HG03060 (cell line): Measurements from ENCODE around the gene ATP5ME.
A peak's percentile ranks its signal among the peaks of the same experiment; 100 is the strongest.
"Not testable (repeated sequence)": the region's sequence is repeated elsewhere in the genome, so short reads cannot be mapped to it uniquely, and the experiment has no call there.

Source experiments
- ATAC-seq: cut with Tn5 transposase; IDR thresholded peaks from one replicate; pipeline ENCODE4 v1.9.1; 2021; ENCODE audit warnings: low read depth, moderate number of reproducible peaks; ENCODE audit not compliant: unreplicated experiment

Gene ATP5ME

DNA sequence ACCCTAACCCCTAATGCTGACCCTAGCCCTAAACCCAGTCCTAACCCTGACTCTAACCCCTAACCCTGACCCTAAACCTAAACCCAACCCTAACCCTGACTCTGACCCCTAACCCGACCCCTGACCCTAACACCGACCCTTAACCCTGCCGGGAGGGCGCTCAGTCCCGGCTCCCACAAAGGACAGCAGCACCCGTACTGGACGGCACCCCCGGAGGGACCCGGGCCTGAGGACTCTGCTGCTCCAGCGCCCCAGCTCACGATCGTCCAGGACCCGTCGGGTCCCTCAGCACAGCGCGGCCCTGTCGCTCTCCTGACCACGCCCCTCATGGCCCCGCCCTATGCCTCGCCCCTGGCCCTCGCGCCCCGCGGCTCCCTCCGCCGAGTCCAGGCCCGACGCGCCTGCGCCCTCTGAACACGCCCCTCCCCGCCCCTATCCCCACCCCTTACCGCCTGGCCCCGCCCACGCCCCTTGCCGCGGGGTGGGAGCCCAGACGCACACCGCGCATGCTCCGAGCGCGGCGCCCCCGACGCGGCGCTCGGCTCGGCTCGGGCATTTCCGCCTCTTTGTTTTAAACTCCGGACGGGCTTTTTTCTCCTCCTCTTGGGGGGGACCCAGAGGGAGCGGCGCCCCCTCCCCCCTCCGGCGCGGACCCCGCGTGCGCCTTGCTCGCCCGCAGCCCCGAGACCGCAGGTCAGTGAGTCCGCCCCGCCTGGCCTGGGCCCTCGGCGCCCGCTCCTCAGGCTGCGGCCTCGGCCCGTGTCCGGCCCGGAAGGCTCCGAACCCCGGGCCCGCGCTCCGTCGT, 31.4 kb upstream of the ATP5ME start, which contains the start of gene PCGF3:
Gene PCGF3 (plus strand): TSS at position 555 of the 805 bp plus-strand sequence. CDS start 27,849 bp downstream, outside the sequence.
- peak; percentile 67 for ATAC-seq

DNA sequence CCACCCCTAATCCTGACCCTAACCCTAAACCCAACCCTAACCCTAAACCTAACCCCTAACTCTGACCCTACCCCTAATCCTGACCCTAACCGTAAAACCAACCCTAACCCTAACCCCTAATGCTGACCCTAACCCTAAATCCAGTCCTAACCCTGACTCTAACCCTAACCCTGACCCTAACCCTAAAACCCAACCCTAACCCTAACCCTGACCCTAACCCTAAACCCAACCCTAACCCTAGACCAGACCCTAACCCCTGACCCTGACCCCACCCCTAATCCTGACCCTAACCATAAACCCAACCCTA, 30.8 kb upstream of the ATP5ME start:
- no peak for ATAC-seq

DNA sequence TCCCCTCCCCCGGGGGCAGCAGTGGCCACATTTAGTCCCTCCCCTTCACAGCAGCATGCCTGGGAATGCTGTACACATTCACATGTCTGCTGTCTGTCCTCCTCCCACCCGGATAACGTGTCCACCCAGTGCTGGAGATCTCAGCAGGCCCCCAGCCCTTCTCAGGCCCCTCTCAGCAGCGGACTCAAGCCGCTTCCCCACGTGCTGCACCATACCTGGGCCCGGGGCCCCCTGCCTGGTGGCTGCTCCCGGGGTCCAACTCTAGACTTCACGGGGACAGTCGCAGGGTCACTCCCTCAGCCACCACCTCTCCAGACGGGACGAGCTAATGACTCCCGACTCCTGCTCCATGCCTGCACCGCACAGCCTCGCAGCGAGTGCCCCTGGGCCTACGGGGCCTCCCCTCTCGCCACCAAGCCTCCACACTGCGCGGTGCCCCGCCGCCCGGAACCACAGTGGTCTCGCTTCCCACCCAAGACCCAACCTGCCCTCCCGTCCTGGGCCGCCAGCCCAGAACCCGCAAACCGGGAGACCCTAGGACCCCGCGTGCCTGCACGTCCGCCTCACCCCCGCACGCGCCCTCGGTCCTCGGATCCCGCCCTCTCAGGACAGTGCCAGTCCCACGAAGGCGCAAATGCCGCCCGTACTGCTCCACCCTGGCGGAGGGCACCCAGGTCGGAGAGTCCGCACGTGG, 30.3 kb upstream of the ATP5ME start:
- no peak for ATAC-seq

DNA sequence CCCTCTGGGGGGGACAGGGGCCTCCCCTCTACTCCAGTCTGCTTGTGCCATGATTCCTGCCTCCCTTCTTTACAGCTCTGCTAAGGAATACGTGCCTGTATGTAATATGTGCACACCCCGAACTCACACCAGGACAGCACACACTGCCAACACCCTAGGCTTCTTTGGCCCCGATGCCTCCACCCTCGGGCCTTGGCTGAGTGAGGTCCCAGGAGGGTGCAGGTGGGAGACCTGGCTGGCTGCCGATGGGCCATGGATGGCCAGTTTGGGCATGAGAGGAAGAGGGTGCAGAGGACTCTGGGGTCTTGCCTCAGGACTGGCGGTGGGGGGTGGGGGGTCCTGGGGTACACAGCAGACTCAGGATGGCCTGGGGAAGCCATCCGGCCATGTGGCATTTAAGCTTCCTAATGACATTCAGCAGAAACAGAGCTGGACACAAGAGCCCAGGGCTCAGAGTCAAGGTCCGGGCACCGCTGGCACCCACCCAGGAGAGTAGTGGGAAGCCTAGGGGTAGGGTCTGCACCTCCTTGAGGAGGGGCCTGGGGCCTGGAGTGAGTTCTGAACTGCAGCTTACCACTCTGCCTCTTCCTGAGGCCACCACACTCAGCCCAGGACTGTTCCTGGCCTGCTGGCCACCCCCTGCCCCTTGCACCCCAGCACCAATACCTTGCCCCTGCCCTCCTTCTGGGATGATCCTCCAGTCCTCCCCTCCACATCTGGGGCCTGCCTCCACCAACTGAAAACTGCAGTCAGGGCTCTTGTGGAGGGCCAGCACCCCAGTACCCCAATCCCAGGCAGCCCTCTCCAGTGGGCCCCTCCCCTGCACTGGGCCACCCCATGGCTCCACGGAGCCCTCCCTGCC, 29.5 kb upstream of the ATP5ME start:
- no peak for ATAC-seq

DNA sequence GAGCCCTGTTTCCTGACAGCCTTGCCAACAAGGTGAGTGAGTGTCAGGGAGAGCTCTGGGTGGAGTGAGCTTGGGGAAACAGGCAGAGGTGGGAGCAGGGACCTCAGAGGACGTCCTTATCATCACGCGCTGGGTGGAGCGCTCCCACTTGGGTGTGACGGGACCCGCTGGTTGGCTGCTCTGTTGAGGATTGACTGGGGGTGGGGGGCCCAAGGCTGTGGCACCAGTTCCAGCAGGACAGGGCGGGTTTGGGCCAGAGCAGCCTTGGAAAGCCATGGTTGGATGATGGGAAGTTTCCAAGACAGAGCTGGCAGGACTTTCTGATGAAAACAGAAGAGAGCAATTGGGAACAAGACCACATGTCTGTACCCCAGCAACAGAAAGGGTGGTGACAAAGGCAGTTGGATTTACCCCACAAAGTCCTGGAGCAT, 28.6 kb upstream of the ATP5ME start:
- no peak for ATAC-seq

DNA sequence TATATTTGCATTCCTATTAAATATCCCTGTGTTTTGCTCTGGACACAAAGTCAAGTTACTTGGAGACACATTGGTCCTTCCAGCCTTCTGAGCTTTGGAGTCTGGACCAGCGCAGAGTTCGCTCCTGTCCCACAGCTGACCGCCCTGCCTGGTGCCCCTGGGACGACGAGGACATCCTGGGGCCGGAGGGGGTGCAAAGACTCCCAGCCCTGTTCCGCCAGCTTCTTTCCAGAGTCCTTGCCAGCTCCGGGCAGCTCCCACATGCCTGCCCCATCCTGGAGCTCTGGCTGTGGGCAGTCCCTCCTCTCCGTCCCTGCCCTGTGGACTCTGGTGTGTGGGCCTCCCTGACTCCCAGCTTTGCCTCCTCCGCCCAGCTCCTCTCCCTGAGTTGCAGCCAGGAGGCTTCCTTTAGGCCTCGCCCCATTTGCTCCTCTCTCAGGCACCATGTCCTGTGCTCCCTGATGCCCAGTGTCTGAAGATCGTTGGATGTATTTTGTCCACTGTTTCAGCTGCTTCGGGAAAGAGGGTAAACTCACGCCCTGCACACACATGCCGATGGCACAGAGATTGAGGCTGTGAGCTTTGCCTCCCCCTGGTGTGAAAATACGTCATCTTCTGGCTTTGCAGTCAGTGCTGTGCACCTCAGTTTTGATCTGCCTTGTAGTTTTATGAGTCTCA, 26.6 kb upstream of the ATP5ME start:
- ATAC-seq, result no peak

DNA sequence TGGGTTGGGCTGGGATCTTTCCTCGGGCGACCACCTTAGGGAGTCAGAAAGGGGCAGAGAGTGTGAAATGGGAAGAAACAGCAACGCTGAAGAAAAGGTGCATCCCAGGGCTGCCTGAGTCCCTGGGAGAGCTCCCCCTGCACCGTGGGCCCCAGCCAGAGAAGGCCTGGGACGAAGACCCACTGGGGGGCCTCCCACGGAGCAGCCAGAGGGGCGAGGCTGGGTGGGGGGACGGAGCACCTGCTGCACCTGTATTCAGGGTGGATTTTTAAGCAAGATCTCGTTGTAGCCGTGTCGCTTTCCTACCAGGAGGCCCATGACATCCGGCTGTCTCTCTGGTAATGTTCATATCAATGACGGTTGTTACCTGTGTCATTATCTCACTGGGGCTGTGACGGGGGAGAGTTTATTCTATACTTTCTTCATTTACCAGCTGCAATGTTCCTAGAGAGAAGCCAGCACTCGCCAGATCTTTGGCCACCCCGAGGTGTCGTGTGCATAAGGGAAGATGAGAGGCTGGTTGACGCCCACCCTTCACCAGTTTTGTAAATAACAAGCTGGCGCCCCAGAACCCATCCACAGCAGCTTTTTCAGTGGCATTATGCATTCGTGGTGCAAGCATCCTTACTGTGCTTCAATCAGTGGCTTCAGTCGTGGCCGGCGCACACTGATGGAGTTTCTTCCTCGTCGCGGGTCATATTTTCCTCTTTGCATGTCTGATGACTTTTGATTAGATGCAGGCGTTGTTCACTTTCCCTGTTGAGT, 25.9 kb upstream of the ATP5ME start:
- no peak for ATAC-seq

DNA sequence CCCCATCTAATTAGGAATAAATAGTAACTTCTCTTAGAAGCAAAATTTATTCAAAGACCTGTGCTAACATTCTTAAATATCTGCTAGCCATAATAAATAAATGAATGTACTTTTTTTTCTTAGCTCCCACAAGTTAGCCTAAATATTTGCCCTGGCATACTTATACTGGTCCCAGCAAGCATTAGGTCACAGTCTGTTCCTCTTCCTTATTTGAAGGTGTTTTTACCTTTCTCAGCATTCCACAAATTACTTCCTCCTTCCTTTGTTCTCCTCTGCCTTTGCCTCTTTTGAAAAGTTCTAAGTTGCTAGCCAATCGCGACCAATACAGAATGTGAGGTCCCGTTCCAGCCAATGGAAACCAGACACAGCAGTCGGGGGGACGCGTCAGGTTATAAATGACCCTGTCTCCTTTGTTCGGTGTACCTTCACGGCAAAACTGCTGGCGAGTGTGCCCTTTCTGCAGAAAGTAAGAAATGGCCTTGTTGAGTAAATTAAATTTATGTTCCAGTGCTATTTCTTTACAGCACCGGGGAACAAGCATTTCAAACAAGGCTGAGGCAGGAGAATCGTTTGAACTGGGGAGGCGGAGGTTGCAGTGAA, 20.4 kb upstream of the ATP5ME start:
- ATAC-seq, result not testable (repeated sequence)

DNA sequence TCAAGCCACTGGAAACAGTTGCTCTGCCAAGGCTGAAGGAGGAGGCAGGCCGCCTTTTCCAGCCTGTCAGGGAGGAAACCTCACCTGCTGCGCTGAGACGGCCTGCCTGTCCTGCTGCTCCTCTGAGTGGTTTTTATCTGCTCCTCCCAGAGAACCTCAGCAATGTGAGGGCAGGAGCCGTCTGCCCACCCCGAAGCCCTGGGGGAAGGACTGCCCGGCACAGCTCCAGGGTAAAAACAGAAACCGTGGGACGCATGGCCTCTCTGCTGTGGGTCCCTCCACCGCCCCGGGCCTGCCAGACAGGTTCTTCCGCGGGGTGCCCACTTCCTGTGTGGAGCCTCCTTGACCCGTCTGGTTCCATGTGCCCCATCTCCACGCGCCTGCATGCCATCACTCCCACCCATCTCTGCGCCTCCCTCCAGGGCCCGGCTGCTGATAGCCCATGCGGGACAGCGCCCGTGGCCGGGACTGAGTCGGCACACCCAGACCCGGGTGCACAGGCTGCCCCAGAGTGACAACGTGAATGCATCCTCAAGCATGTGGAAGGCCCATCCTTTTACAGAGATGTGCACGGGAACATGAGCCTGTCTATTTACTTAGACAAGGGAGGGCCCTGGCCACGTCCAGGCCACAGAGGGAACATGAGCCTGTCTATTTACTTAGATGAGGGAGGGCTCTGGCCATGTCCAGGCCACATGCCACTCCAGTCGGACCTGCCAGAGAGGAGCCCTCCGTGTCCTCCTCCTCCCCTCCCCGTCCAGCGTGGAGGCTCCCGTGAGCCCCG, 18.9 kb upstream of the ATP5ME start:
- ATAC-seq, result no peak

DNA sequence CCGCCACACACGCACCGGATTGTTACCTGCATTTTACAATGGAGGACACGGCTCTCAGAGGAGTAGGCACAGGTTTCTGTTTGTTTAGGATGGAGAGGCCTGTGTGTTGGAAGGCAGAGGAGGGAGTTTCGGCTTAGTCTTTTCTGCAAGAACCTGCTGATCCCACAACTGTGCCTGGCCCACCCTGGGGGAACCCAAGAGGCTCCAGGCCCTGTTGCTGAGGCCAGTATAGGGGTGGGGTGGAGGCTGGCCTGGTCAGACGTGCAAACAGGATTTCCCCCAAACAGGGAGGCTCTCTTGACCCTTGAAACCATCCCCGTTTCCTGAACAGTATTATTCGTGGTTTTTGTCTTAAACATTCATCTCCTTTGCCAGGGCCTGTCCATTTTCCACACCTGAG, 15.6 kb upstream of the ATP5ME start:
- no peak for ATAC-seq

DNA sequence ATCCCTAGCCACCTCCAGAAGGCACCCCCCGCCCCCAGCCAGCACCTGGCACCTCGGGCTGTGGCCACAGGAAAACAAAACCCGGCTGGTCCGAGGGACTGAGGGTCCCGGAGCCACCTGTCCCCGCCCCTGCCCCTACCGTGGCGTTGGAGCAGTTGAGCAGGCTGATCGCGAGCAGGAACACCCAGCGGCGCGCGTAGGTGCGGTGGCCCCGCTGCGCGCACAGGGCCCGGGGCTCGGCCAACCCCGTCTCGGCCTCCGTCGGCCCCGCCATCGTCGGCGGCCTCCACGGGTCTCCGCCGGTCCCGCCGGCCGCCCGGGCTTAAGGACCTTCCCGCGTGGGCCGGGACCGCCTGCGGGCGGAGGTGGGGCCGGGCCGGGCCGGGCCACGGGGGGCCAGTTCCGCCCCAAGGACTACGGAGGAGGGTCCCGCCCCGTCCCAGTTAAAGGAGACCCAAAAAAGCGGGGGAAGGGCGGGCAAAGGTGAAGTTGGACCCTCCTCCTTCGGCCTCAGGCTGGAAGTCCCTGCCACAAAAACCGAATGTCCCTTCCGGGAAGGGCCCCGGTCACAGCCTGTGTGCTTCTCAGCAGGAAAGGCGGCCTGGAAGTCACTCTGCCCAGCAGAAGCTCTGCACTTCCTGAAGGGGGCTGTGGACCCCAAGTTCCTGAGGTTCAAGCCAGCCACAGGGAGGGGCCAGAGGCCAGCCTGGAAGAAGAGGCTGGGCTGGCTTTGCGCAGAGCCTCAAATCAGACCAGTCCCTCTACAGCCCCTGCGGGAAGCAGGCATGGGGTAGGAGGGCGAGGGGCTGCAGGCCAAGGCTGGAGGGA, 15.0 kb upstream of the ATP5ME start, which contains the start of gene SLC49A3:
Gene SLC49A3 (minus strand): TSS at position 298 of the 828 bp plus-strand sequence. CDS start 24 bp downstream, at position 274.
- no peak for ATAC-seq

DNA sequence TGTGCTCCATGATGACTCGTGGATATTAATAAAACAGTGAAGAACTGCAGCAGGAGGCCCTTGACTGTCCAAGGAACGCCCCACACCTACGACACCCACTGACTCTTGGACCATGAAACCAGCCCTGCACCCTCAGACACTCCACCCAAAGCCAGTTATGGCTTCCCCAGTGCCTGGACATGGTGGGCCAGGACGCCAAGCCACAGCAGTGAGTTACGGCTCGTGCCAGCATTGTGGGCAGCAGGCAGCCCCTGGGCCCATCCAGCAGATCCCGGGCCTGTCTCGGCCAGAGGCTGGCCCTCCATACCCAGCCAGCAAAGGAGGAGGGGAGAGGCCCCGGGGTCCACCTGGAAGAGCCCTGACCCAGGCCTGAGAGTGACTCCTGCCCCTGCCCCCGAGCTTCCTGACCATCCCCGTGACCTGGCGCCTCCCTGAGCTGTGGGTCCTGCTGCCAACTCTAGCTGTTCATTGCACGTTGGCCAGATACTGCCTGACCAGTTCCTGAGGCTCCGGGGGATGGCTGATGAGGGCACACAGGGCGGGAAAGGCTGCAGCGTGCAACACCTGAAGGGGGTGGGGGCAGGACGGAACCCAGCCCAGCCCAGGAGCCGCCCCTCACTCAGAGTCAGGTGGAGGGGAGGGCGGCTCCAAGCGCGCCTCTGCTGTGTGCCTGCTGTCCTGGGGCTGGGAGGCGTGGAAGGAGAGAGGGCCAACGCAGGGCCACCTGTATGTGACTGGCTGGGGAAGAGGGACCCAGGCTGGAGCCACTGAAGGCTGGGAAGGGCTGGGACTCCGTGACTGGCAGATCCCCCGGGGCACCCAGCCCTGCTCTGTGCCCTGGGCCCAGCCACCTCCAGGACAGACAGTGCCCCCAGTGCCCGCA, 14.1 kb upstream of the ATP5ME start:
- ATAC-seq, result no peak

DNA sequence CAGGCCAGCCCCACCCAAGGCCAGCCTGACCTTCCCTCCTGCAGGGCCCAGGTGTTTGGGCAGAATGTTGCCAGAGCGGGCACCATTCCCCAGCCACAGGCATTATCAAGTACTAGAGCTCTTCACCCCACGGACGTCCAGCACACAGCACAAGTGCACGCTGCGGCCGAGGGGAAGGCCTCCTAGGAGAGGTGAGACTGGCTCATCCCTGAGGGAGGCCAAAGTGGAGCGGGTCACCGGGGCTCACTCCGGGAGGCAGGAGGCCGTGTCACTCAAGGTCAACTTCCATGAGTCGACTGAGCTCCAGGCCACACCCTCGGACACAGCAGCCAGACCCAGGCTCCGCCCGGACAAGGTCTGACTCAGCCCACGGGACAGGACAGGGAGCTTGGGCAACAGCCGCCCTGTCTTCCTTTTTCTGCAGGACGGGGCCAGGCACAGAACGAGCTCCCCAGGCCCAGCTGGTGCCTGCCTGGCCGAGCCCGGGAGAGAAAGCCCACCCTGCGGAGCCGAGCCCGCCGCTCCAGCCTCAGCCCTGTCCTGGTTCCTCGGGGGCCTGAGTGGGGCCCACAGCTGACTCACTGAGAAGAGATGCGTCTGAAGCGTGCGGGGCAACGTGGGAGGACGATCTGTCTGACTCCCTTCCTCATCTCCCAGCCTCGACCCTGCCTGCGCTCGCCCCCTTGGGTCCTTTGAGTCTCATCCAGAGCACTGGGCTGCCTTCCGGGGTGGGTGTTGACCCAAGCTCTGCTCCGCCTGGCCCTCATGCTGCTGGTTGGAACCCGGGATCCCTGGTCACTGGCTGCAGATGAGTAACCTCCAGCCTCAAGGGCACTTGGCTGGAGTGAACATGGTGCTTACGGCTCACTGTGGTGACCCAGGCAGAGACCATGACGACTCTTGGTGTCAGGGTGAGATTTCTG, 13.2 kb upstream of the ATP5ME start:
- no peak for ATAC-seq

DNA sequence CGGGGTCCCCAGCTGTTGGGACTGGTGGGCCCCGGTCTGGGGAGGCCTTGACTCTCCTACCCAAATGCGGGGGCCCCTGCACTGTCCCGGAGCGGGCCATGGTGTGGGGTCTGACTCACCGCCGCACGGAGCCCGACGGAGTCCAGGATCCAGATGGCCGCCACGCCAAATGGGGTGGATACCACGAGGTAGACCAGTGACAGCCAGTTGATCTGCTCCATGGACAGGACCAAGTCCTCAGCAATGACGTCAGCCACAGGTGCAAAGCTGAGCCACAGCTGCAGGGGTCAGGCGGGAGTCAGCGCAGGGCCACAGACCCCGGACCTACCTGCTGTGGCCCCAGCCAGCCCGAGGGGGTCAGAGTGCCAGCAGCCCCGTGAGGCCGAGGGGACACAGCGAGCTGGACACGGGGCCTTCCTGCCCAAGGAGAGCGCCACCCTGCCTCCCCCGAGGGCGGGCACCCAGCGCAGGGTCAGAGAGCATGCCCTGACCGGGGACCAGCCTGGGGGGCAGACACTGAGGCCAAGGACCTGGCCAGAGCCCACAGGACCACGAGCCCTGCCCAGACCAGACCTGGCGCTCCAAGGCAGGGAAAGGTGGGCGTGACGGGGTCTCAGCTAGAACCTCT, 12.5 kb upstream of the ATP5ME start:
- ATAC-seq, result no peak

DNA sequence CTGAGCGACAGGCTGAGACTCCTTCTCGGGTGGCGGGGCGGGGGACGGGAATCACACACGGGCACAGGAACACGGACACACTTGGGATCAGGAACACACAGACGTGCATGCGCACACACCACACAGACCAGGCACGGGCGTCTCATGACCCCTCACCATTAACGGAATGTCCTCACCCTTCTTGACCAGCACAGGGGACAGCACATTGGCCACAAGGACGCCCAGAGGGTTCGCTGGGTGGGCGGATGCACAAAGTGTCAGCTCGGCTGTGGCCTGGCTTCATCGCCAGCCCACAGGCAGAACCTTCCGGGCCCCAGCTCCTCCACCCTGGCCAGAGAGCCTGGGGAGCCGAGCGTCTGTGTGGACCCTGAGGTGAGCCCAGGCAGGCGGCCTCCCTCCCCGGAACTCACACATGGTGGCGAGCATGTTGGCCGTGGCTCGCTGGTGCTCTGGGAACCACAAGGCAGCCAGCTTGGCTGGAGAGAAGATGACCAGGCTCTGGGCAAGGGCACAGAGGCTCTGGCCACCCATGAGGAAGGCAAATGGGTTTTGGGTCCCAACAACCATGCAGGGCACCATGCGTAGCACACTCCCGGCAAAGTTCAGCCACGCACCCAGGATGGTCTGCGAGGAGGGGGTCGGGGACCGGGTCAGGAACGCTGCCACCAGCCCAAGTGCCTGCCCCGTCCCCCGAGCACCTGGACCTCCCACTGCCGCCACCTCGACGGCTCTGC, 11.8 kb upstream of the ATP5ME start:
- no peak for ATAC-seq
